Vagina (tissue), 2 donors: ENCODE data around the gene PPWD1.

Source experiments
- CTCF ChIP-seq, 3 experiments: fragments of 450-650 bp in 2 of 3; fragments of 200-600 bp in 1 of 3; sonication (generic) in 1 of 3; IDR thresholded peaks; one replicate each; pipeline ENCODE4 v1.5.1; 2017 to 2019; ENCODE audit warnings: antibody characterized with exemption in 3 of 3, mild to moderate bottlenecking in 2 of 3, moderate library complexity in 2 of 3
- POLR2A ChIP-seq, 2 donors: fragments of 450-650 bp; IDR thresholded peaks; one replicate each; pipeline ENCODE4 v1.6.1; 2017; ENCODE audit warnings: antibody characterized with exemption in 2 of 2, mild to moderate bottlenecking in 2 of 2, moderate library complexity in 2 of 2
- POLR2AphosphoS5 ChIP-seq, 2 donors: sonication (generic); formaldehyde crosslinking; IDR thresholded peaks; one replicate each; pipeline ENCODE4 v1.9.0; 2017; ENCODE audit warnings: antibody characterized with exemption in 2 of 2, mild to moderate bottlenecking in 2 of 2, low read depth in 1 of 2; ENCODE audit not compliant: insufficient read depth in 1 of 2

- no peak for TF ChIP-seq CTCF (IDR thresholded peaks at IDR 0.05)
- TF ChIP-seq POLR2A (IDR thresholded peaks at IDR 0.05) = no peak
- no peak for TF ChIP-seq POLR2AphosphoS5 (IDR thresholded peaks at IDR 0.05; ENCODE audit: insufficient read depth in 1 of 2, low read depth in 1 of 2)
Observed at GRCh38 chr5:65570598-65571226, 7.6 kb downstream of the PPWD1 start.
